CD4-positive, alpha-beta T cell treated with Interleukin-17A for 1 hour (primary cell): ENCODE results near the gene TWIST1.

Experiments
- DNase-seq: peaks from one replicate; pipeline ENCODE4 v3.0.0-alpha.2; 2020

Gene TWIST1

GRCh38 chr7:19117091-19117869, at the start of gene TWIST1:
TWIST1 (minus strand) TSS chr7:19117636; CDS start chr7:19117321, 315 bp downstream.
- no peak for DNase-seq

DNA sequence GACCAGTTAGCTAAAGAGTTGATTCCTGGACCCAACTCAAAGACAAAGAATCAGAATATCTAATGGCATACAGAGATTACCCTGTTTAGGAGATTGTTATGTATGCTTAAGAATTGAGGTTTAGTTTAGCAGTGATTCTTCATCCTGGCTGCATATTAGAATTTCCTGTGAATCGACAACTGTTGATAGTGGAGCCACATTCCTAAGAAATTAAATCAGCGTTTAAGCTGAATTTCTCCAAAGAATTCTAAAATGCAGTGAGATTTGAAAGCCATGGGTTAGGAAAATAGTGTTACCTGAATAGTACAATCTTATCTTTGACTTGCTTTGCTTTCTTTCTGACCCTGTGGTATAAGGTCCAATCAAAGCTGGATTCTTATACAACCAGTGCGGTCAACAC, 44.2 kb upstream of the TWIST1 start:
- no peak for DNase-seq

DNA sequence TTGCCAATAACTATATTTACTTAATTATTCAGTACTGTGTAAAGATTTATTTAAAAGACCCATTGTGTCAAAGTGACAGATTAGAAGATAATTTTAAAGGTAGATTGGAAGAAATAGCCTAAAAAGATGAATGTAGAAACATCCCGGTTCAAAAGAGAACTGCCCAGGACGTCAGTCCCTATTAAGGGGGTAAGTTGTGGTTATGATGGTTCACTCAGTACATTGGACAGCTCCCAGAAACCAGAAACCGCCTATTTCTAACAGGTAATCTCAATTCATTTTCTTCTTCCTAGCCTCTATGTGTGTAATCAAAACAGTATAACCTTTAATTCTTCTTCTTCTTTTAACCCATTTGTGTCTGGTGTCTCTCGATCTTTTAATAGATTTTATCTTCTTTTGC, 29.3 kb upstream of the TWIST1 start:
- no peak for DNase-seq

DNA sequence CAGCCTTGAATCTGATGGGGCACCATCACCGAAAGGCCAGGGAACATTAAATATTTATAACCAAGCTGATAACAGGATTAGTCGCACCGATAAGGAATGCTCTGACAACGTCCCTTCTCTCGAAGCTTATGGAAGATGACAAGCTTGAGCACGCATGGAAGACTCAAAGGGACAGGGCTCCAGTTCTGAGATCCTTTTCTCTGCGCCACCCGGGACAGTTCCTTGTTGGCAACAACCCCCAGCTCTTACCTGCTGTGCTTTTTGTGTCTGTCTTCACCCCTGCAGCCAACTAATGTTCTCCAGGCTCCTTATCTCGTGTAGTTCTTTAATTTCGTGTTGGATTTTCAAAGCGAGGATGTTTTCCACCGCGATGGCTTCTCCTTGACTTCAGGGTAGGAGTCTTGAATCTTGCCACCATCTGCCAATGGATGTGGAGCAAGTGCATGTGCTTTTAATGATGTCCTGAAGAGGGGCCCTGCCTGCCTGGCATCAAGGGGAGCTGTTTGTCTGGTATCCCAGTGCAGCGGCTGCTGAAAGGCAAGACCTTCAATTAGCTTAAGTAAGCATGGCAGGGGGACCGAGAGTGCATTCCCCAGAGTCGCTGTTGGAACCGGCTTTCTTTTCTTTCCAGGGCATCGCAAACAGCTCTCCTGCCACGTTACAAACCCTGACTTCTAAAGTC, 28.1 kb upstream of the TWIST1 start:
- DNase-seq = no peak

GRCh38 chr7:19144661-19145433, 27.4 kb upstream of the TWIST1 start, which contains the start of gene FERD3L:
FERD3L (minus strand) TSS chr7:19145421; CDS start chr7:19145362, 59 bp downstream.
- DNase-seq = no peak

DNA sequence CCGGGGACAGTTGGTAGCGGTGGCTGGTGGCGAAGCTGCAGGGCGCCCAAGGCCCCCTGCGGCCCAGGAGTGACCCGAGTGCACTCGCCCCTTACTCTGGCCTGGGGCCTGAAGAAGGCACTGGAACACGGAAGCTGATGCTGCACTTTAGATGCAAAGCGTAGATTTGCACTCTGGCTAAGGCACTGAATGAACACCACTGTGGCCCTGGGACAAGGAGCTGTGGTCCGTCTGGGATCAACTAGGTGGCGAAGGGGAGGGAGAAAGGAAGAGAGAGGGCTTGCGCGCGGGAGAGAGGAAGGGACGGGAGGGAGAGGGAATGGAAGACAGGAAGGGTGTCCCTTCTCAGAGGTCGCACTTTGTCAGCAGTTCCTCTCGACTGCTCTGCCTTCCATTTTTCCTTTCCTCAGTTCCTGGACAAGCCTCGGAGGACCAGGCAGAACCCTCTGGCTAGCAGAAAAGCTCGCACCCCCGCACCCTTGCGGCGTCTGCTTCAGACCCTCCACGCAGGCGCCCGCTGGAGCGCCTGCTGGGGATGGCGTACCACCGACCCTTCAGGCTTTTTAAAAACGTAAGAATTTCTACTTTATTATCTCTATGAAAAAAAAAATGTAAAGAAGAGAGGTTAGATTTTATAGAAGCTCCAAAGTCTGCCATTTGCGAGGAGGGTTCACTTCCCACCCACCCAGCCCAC, 26.6 kb upstream of the TWIST1 start:
- DNase-seq = no peak

- DNase-seq = no peak
Measured at GRCh38 chr7:19139706-19140327, 22.4 kb upstream of the TWIST1 start.

DNA sequence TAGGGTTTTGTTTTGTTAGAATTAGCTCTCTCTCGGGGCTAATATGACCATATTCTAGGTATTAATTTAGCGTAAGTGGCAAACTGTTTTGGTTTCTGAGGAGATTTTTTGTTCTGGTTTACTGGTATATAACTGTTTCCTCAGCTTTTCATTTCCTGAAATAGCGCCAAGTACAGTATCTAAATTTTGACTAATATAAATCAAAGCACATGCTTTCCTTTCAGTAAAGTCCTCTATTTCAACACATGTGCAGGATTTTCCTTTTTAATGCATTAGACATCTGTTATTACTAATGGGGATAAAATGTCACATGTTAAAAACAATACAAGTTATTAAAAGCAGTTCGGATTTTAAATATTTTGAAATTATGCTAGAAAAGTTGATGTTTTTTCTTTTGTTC, 16.4 kb upstream of the TWIST1 start:
- no peak for DNase-seq

DNA sequence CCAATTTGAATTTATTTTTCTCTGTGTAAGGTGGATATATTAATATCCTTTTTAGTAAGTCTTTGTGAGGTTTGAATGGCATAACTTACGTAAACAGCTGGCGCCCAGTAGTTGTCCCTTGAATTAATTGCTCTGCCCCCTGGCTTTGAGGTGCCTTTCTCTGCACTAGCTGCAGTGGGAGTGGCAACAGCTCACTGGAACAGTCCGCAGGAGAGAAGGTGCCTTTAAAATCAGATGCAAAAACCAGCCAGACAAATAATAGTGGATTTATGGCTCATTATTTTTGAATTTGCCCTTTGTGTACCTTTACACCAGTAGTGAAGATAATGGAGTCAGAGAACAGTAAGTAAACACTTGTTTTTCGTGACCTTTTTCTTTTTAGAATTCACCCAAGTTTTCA, 16.0 kb upstream of the TWIST1 start:
- no peak for DNase-seq

DNA sequence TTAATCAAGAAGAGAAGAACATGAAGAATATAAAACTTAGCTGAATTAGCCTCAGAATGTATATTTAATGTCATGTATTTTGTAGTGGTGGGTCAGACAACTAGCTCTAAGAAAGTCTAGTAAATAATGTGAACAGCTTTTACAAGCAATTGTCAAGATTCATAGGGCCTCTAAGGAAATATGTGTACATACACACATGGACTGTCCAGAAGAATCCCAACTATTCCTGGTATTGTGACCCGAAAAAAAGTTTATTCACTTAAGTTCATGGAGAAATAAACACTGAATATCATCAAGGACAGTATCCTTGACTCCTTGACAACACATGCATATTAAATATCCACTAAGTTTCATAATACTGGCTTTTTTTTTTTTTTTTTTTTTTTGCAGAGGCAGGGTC, 11.4 kb upstream of the TWIST1 start:
- DNase-seq = no peak

DNA sequence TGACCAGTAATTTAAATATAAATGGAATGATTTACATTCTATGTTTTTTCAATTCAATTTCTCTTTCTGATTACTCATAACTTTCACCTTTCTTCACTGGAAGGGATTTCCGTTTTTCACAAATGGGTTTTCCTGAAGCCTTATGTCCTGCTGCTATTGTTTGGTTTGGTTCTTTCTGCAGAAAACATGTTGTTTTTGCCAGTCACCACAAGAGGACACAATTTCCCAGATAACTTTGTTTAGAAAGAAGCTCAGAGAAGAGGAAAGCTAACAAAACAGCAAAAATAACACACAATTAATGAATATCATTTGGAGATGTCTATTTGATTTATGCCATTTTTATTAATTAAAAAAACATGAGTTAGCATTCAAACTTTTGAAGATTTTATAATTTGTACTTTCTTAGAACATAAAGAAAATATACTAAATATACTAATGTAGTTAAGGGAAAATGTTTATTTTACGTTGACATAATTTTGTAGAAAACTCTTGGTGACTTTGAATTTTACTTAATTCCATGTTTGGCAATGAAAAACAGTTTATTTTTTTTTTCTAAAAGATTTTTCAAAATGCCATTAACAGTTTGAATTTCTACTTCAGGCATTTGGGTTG, 4.6 kb upstream of the TWIST1 start:
- DNase-seq = no peak

DNA sequence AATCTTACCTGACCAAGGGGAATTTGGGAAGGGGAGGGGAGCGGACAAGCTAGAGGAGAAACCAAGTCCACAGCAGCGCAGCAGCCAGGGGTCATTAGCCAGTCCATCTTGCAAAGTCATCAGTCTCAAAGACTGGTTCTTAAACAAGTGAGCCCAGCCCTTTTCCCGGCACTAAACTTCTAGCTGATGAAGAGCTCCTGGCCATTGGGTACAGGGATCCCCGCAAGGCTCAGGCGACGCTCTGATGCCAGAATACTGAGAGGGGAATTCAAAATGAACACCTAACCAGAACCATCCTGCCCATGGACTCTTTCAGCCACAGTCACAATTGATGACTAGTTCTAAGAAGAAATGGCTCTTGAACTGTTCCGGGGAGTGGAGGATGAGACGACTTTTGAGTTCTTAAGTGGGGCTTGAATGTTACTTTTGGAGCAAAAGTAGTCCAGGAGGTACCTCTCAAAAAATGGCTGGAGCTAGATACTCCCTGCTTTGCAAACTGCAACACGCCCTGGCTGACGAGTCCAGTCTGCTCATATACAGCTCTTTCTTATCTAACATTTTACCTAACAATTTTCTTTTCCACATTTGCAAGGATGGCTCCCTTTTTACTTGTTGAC, 2.5 kb upstream of the TWIST1 start:
- no peak for DNase-seq

- DNase-seq = no peak
Measured at GRCh38 chr7:19119372-19119771, 1.9 kb upstream of the TWIST1 start.

DNA sequence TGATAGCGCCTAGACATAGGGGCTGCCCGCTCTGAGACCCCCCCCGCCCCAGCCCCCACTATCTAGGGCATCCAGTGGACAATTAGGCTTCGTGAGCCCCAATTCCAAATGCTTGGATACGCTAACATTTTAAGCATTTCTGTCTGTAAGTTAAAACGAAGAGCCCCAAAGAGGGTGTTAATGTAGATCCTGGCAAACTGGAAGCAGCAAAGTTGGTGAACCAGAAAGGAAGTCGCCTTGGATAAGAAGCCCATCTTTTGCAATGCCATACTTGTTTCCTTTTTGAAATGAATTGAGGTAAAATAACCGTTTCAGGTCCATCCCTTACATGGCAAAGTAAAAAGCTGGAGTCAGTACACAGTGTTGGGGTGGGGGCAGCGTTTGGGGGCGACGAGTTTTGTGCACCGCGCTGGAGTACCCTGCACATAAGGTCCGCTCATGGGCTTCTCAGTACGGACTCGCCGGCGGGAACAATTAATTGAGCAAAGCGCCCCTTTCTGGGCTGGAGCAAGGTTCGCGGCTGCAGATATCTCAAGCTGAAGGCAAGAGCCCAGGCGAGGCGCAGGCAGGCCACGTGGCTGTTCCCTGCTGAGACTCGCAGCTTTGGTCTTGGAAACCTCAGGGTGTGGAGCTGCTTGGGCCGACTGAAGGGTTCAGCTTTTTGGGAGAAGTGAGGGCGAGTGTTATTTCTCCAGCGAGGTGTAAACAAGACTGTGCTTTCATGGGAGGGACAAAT, 1.4 kb upstream of the TWIST1 start:
- DNase-seq = no peak

GRCh38 chr7:19117870-19118608, 603 bp upstream of the TWIST1 start:
- no peak for DNase-seq

GRCh38 chr7:19116121-19117090, 1.0 kb downstream of the TWIST1 start:
- no peak for DNase-seq

- no peak for DNase-seq
Measured at GRCh38 chr7:19114551-19114855, 2.9 kb downstream of the TWIST1 start.

DNA sequence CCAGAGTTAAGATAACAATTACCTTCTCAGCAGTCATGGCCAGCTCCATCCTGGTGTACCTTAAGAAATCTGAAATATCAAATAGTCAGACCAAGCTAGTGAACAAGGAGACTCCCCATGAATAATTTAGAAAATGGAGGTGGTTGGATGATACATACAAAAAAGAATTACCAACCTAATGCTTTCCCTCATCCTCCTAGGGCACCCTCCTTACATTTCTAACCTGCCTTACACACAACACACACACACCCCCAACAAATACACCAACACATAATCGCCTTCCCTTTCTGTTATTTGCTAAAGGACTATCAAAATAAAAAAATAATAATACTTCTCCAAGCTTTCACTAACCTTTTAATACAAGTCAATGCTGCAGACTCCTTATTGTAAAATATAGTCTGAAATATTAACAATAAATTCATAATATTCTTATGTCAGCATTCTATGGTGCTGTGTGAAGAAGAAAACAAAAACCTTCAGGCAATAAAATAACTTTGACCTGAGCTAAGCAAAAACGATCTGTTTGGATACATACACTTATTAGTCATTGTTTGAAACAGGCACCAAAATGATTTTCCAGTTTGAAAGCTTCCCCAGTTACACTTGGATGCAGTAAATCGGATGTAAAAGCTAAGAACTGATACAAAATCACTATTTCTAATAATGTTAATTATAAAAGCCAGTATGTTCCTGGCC, 3.4 kb downstream of the TWIST1 start:
- DNase-seq = no peak

- no peak for DNase-seq
Measured at GRCh38 chr7:19113002-19113350, 4.5 kb downstream of the TWIST1 start.
